Measurements from ENCODE around the gene KAZN.

- TF ChIP-seq CTCF (IDR thresholded peaks at IDR 0.05; ENCODE audit: insufficient read depth, low read depth, low read length) (no peak), EZH2 (IDR thresholded peaks at IDR 0.05; ENCODE audit: insufficient read depth, low read length) (no peak)
Measured at GRCh38 chr1:14706631-14707030, 108.1 kb downstream of the KAZN start.
